GM21528 (cell line): ENCODE measurements around the gene TPX2.
"Not testable (repeated sequence)": the region's sequence is repeated elsewhere in the genome, so short reads cannot be mapped to it uniquely, and the experiment has no call there.

ENCODE experiments used
- ATAC-seq: cut with Tn5 transposase; IDR thresholded peaks from one replicate; pipeline ENCODE4 v1.9.1; 2021; ENCODE audit warnings: mild to moderate bottlenecking, moderate library complexity; ENCODE audit not compliant: unreplicated experiment, low FRiP score

TPX2 gene

DNA sequence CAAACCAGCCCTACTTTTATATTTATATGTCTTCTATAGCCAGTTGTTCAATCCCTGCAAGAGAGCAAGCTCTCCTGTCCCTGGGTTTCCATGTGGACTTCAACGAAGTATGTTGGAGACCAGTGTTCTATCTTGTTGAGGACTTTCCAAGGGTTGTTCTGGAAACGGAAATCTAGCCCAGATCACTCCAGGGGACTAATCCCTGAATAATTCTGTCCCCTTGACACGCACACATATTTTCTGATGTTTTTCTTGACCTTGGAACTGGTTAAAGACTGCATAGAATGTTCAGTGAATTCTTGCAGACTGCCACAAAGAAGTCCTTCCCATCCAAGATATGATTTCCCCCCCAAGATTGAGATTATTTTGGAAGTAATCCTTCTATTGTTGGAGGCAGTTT lies 70.6 kb downstream of the TPX2 start:
- ATAC-seq = no peak

- ATAC-seq = no peak
These were observed 72.1 kb downstream of the TPX2 start for GRCh38 chr20:31811198-31811597.

DNA sequence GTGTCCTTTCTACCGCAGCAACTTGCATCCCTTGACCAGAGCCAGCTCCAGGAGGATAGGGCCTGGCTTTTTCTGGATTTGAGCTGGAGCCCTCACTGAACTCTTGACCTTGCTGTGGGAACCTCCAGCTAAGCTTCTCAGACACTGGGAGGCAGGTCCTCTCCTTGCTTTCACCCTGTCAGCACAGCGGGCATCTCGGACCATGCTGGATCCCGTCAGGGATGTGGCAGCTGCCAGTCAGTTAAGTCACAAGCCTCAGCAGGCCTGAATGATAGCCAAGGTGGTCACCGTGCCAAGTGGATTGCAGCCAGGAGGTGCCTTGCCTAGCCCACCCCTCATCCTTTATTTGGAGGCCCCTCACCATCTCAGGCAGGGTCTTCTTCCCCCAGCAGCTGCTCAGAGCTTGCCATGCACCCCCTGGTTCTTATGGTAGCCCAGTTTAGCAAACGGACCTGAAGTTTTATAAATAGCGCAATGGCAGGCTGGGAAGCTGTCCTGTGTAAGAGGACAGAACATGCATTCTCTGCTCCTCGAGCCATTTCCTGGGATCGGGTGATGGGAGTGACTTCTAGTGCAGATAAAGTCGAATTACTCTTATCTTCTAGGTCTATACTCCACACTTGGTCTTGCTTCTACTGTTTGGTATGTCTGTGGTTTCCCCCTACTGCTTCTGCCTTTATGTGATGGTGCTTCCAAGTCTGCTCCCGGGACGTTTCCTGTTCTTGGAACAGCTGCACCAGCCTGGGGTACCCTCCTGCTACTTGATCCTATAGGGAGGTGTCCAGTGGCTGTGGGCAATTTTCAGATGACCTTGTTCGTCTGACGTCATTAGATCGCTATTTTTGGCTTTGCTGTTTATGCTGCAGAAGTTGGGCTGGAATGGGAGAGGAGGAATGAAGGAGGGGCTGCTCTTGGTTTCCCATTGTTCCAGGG lies 73.0 kb downstream of the TPX2 start:
- ATAC-seq = no peak

DNA sequence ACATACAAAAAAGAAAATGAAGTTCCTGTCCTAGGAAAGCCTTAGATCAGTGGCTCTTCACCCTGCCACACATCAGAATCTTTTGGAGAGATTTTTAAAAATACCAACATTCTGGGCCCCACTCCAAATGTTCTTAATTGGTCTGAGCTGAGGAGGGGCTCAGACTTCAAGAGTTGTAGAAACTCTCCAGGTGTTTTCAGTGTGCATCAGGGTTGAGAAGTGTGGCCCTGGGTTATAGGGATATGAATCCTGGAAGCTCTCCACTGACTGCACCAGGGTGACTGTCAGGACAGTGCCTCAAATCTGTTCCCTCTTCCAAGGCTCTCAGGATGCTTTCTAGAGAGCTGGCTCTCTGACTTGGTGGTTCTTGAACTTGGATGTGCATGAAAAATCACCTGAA lies 74.5 kb downstream of the TPX2 start:
- ATAC-seq = no peak

GRCh38 chr20:31814142-31814541 lies 75.1 kb downstream of the TPX2 start:
- not testable (repeated sequence) for ATAC-seq

GRCh38 chr20:31815408-31816188 lies 76.5 kb downstream of the TPX2 start:
- ATAC-seq = no peak

DNA sequence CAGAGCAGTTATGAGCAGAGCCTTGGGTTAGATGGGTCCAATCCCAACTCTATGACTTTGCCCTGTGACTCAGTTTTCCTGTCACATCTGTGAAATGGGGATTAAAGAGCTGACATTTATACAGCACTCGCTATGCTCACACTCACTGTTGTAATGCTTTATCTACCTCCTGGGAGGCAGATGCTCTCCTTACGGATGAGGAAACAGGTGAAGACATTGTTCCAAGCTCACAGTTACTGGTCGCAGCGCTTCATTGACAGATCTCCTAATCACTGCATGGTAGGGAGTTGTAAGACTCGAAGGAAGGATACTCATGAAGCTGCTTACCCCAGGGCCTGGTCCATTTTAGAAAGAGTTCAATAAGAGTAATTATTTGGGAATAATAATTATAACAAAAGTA lies 77.1 kb downstream of the TPX2 start:
- no peak for ATAC-seq

DNA sequence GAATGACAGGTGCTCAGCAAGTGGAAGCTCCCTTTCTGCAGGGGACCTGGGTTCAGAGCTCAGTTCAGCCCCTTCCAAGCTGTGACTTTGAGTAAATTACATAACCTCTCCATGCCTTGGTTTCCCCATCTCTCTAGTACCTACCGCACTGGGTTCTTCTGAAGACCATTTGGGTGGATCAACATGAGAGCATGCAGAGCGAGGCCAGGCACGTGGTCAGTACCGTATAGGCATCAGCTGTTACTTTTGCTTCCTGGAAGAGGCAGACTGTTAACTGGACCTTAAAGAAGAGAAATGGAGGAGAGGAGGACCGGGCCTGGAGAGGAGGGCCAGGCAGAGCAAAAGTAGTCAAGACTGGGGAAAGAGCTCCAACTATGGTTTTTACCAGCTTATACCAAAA lies 78.4 kb downstream of the TPX2 start:
- no peak for ATAC-seq

DNA sequence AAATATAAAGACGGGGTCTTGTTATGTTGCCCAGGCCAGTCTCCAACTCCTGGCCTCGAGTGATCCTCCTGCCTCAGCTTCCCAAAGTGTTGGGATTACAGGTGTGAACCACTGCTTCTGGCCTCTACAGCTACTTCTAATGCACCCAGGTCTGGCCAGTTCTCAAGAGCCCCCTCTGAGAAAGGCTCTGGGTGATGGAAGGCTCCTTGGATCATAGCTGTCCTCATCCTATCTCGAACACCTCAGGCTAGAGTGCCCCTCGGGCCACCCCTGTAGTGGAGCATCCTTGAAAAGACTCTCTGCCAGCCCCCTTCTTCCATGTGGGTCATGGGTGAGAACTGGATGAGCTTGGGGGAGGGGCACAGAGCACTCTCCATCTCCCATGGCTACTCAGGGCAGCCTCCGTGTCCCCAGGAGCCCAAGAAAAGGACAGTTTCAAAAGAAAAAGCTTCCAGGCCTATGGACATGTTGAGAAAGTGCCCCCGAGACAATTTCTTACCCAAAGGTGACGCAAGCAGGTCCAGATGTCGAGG lies 79.4 kb downstream of the TPX2 start:
- ATAC-seq = no peak

DNA sequence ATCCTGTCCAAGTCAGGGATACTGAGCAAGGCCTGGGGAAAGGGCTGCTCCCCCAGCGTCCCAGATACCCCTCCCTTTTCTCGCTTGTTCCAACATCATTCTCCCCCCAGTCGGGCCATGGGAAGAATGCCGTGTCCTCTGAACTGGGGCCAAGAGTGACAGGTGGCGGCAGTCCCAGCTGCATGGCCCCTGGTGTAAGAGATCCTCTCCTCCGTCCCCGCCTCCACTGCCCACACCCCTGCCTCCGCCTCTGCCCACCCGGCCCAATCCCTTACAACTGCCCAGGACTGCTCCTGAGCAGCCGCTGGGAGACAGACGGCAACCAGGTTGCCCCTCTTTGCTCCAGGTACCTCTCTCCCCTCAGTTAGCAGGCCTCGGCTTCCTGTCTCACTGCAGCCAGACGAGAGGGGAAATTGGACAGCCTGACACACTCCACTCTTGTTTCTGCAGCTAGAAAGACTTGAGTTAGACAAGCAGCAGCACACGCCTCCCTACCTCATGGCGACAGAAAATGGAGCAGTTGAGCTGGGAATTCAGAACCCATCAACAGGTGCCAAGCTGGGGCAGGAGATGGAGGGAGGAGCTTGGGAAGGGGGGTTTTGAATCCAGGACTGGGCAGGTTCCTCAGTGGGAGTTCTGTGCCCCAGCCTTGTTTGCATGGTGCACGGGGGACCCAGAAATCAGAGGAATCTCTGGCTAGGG lies 80.1 kb downstream of the TPX2 start, which contains the start of gene MYLK2:
TSS of gene MYLK2 (plus strand) at position 274 of the 702 bp plus-strand sequence. CDS start at position 499, 225 bp downstream.
- no peak for ATAC-seq

GRCh38 chr20:31820228-31820627 lies 81.1 kb downstream of the TPX2 start:
- ATAC-seq = no peak

DNA sequence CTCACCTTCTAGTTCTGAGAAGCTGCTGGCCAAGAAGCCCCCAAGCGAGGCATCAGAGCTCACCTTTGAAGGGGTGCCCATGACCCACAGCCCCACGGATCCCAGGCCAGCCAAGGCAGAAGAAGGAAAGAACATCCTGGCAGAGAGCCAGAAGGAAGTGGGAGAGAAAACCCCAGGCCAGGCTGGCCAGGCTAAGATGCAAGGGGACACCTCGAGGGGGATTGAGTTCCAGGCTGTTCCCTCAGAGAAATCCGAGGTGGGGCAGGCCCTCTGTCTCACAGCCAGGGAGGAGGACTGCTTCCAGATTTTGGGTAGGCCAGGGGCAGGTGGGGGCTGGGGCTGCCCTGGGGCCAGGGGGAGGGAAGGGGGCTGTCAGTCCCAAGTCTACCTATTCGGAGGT lies 82.3 kb downstream of the TPX2 start:
- ATAC-seq = no peak

DNA sequence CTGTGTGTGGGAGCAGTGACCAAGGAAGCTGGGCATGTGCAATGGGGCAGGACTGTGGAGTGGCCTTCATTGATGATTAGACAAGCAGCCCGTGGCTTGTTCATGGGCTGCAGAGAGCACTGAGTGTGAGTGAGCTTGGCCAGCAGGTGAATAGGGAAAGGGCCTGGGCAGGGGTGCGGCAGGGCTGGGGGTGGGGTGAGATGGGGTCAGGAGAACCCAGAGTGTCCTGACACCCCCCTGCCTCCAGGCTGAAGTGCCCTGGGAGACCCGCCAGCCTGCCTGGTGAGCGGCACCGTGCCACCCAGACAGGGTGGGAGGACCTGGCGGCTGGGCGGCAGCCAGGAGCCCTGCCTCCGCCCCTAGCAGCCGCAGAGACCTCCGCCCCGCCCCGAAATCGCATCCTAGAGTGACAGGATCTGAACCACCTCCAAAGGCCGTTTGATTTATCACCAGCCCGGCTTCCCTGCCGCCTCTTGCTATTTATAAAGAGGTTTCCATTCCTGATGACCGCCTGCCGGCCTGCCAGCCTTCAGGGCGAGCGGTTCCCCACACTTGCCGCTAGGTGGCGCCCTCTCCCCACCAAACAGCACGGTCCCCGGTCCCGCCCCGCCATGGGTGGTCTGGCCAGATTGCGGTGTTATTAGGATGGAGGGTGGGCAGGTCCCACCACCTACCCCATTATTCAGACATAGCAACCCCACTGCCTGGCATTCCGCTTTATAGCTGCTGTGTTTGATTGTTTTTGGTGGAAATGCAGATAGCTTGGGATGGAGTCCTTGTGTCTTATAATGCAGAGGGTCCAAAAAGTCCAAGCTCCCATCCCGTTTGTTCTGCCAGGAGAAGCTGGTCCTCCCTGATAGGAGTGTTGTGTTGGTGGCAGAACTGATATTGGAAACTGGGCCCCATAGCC lies 83.6 kb downstream of the TPX2 start:
- peak; percentile 60 for ATAC-seq

GRCh38 chr20:31823360-31824124 lies 84.5 kb downstream of the TPX2 start:
- ATAC-seq = no peak

DNA sequence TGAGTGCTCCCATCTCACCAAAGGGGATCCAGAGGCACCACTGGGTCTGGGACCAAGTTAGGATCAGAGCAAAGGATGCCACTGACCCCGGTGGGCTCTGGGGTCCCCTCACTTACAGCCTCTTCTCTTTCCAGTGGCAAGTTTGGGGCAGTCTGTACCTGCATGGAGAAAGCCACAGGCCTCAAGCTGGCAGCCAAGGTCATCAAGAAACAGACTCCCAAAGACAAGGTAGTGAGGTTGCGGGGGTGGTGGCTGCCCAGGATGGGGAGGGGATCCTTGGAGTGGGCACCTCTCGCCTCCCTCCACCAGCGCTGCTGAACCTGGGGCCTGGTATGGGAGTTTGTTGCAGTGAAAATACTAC lies 85.0 kb downstream of the TPX2 start:
- no peak for ATAC-seq

DNA sequence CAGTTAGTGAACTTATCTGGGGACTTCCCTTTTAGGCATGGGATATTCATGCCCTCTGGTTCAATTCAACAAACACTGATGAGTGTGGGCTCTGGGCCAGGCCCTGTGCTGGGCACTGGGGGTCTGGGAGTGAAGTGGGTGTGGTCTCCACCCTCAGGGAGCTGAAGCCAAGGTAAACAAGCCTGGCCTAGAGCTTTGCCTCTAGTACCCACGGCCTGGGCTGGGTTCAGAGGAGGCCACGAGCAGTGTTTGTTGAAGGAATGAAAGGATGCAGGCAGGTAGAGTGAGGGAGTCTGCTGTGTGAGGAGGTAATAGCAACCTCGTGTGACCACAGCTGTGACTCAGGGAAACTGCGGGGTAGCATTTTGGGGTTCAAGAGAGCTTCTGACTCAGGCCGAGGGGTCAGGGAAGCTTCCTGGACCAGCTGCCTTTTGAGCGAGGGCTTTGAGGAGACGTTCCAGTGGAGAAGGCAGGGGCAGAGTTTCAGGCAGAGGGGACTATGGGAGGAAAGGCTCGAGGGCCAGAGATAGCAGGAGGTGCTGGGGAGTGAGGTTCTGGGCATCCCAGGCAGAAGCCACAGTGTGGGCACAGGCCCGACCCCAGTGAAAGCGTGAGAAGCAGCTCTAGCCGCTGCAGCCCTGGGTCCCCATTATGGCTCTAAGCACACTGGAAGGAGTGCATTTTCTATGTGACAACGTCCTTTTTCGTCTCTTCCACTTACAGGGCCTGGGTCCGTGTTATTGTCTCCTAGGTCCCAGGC lies 85.6 kb downstream of the TPX2 start:
- no peak for ATAC-seq

- no peak for ATAC-seq
These were observed 87.0 kb downstream of the TPX2 start for GRCh38 chr20:31826074-31826473.

GRCh38 chr20:31827059-31827458 lies 88.0 kb downstream of the TPX2 start:
- ATAC-seq = no peak
